ENCODE data around the gene ALPK1. TPM values are rescaled to one million over a fixed set of nuclear protein-coding genes. Genes with fewer than 3 reads are reported as not detected.
"Not testable (repeated sequence)": the region's sequence is repeated elsewhere in the genome, so short reads cannot be mapped to it uniquely, and the experiment has no call there.

The ALPK1 gene
- total RNA-seq, 4 donors from 2014 or later = 1.8 to 12.6 (median 3.3) TPM

DNA sequence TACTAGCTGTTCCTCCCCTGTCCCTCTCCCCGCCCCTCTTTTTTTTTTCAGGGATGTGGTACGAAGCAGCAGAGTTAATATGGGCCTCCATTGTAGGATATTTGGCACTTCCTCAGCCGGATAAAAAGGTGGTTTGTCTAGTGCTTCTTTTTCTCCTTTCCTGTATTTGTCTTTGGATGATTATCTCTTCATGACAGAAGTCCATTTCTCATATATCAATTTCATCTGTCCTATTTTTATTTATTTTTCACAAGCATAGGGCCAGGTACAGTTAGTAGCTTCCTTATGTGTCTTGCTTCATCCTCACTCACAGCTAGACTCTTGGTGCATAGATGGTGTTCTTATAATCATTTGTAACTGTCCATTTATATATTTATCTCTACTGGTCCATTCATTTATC is 129.2 kb downstream of the ALPK1 start:
- in situ Hi-C loops (cut with MboI; ENCODE audit: low sequenced_read_pairs in 4 of 4) = no loop called here
- Histone ChIP-seq H3K4me1 (no peaks in the 10 kb centered on the region), H3K36me3 (no peaks in the 10 kb centered on the region), H3K4me3 (no peak overlapping the region), H3K27me3 (no peaks in the 10 kb centered on the region), H3K9me3 (no peaks in the 10 kb centered on the region), H3K27ac (no peak overlapping the region)
- intact Hi-C loops (cut with DNase I; ENCODE audit: low total_unique reads) = no loop called here
- TF ChIP-seq, protein P1, sequence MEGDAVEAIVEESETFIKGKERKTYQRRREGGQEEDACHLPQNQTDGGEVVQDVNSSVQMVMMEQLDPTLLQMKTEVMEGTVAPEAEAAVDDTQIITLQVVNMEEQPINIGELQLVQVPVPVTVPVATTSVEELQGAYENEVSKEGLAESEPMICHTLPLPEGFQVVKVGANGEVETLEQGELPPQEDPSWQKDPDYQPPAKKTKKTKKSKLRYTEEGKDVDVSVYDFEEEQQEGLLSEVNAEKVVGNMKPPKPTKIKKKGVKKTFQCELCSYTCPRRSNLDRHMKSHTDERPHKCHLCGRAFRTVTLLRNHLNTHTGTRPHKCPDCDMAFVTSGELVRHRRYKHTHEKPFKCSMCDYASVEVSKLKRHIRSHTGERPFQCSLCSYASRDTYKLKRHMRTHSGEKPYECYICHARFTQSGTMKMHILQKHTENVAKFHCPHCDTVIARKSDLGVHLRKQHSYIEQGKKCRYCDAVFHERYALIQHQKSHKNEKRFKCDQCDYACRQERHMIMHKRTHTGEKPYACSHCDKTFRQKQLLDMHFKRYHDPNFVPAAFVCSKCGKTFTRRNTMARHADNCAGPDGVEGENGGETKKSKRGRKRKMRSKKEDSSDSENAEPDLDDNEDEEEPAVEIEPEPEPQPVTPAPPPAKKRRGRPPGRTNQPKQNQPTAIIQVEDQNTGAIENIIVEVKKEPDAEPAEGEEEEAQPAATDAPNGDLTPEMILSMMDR (IDR thresholded peaks at IDR 0.05 in 4 of 5, conservative IDR thresholded peaks at IDR 0.05 in 1 of 5) = no peak
- TF ChIP-seq POLR2A (IDR thresholded peaks at IDR 0.05) = no peak
- no peak for ATAC-seq
- DNase-seq = no peak

DNA sequence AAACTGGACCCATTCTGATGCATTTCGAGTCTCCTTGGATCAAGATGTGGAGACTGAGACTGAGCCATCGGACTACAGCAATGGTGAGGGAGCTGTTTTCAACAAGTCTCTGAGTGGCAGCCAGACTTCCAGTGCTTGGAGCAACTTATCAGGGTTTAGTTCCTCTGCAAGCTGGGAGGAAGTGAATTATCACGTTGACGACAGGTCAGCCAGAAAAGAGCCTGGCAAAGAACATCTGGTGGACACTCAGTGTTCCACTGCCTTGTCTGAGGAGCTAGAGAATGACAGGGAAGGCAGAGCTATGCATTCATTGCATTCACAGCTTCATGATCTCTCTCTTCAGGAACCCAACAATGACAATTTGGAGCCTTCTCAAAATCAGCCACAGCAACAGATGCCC is 134.0 kb downstream of the ALPK1 start:
- H3K27me3 ChIP-seq = no peaks in the 10 kb centered on the region
- no peak overlapping the region for H3K27ac ChIP-seq
- in situ Hi-C loops (cut with MboI; ENCODE audit: low sequenced_read_pairs in 4 of 4) = no loop called here
- intact Hi-C loops (cut with DNase I; ENCODE audit: low total_unique reads) = no loop called here
- H3K4me3 ChIP-seq = no peak overlapping the region
- no peaks in the 10 kb centered on the region for H3K36me3 ChIP-seq
- DNase-seq (no peak), ATAC-seq (no peak)
- TF ChIP-seq, protein P1 (IDR thresholded peaks at IDR 0.05 in 4 of 5, conservative IDR thresholded peaks at IDR 0.05 in 1 of 5) = no peak
- no peak for TF ChIP-seq POLR2A (IDR thresholded peaks at IDR 0.05)
- no peaks in the 10 kb centered on the region for H3K9me3 ChIP-seq
- no peaks in the 10 kb centered on the region for H3K4me1 ChIP-seq

DNA sequence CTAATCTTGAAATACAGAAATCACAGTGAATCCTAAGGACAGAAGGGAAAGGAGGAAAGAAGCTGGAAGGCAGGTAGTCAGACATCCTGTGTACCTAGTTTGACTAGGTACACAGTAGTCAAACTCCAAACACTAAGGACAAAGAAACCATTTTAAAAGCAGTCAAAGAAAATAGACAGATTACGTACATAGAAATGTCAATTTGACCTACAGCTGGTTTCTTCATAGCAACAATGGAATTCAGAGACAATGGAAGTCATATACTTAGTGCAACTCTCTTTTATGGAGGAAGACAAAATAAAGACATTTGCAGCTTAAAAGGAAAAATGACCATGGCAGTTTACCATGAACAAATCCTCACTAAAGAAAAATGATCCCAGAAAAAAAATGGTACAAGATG is 139.8 kb downstream of the ALPK1 start:
- Histone ChIP-seq H3K4me3 (no peak overlapping the region), H3K4me1 (no peaks in the 10 kb centered on the region), H3K27me3 (no peaks in the 10 kb centered on the region), H3K27ac (no peak overlapping the region), H3K36me3 (no peaks in the 10 kb centered on the region), H3K9me3 (no peaks in the 10 kb centered on the region)
- in situ Hi-C loops (cut with MboI; ENCODE audit: low sequenced_read_pairs in 4 of 4) = no loop called here
- TF ChIP-seq POLR2A (IDR thresholded peaks at IDR 0.05) = no peak
- TF ChIP-seq, protein P1 (IDR thresholded peaks at IDR 0.05 in 4 of 5, conservative IDR thresholded peaks at IDR 0.05 in 1 of 5) = no peak
- ATAC-seq (no peak), DNase-seq (no peak)
- intact Hi-C loops (cut with DNase I; ENCODE audit: low total_unique reads) = no loop called here

DNA sequence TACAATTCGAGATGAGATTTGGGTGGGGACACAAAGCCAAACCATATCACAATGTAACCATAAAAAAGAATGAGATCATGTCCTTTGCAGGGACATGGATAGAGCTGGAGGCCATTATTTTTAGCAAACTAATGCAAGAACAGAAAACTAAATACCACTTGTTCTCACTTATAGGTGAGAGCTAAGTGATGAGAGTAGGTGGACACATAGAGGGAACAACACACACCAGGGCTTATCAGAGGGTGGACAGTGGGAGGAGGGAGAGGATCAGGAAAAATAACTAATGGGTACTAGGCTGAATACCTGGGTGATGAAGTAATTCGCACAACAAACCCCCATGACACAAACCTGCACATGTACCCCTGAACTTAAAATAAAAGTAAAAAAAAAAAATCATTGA is 145.1 kb downstream of the ALPK1 start:
- intact Hi-C loops (cut with DNase I; ENCODE audit: low total_unique reads); H3K4me1 ChIP-seq; in situ Hi-C loops (cut with MboI; ENCODE audit: low sequenced_read_pairs in 4 of 4); H3K36me3 ChIP-seq; H3K27ac ChIP-seq; H3K27me3 ChIP-seq; H3K4me3 ChIP-seq; H3K9me3 ChIP-seq; ATAC-seq; DNase-seq: not testable (repeated sequence)

DNA sequence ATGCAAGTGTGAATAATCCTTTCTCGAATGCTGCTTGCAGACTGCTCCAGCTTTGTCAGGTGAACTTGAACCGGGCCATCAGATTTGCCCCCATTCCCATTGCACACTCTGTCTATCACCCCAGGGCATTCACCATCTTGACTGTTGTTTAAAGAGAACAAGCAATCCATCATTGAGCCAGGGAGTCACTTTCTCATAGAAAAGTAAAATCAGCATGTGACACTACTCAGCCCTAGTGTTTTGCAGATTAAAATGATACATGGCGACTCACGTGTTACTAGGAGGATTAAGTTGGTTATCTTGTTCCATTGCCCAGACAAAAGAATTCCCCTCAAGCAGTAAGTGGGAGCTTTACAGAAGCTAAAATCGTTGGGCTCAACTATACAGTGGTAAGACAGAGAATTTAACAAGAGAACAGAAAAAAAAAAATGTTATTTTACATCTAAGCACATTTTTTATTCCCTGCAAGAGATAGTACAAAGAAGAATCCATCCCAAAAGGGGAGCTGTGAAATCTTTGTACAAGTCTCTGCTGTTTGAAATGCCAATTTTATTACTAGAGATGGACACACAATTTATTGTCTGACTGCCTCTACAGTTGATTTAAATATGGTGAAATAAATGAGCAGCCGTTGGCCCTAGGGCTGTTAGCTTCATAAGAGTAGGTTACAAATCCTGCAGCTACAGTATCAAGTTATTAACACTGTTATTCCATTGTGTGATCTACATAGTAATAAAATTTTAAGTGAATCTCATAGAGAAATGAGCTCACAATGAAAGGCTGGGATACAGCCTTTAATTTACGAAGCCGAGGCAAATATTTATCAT is 151.3 kb downstream of the ALPK1 start:
- DNase-seq = no peak
- ATAC-seq = no peak
- peaks cover 0 to 7% (median 0%) of the 10 kb centered on the region in 3 donors for H3K9me3 ChIP-seq
- H3K4me3 ChIP-seq = no peak overlapping the region
- H3K27ac ChIP-seq = no peak overlapping the region
- no peaks in the 10 kb centered on the region for H3K27me3 ChIP-seq
- in situ Hi-C loops (cut with MboI; ENCODE audit: low sequenced_read_pairs in 4 of 4) (no loop called here), intact Hi-C loops (cut with DNase I; ENCODE audit: low total_unique reads) (no loop called here)
- TF ChIP-seq POLR2A (IDR thresholded peaks at IDR 0.05) = no peak
- TF ChIP-seq, protein P1 (IDR thresholded peaks at IDR 0.05 in 4 of 5, conservative IDR thresholded peaks at IDR 0.05 in 1 of 5) = no peak
- no peaks in the 10 kb centered on the region for H3K4me1 ChIP-seq
- H3K36me3 ChIP-seq = no peaks in the 10 kb centered on the region

Measured in gastrocnemius medialis (tissue), 4 donors.